Activated CD4-positive, alpha-beta memory T cell treated with anti-CD3 and anti-CD28 coated beads, Interleukin-2, amount 10 ng/mL, durations not matched to agents 7 days and 5 days (primary cell): ENCODE results near the gene F12. TPM values are rescaled to one million over a fixed set of nuclear protein-coding genes. Genes with fewer than 3 reads are reported as not detected.

Experiments used
- CTCF ChIA-PET: fragments of 350-600 bp; sonication (Branson Sonifier 250); formaldehyde crosslinking; loops from one replicate; lab custom pipeline; 2021; ENCODE audit warnings: antibody characterized with exemption, inconsistent platforms; lab: Charles Lee
- POLR2A ChIA-PET: fragments of 350-600 bp; sonication (Branson Sonifier 250); formaldehyde crosslinking; loops from one replicate; lab custom pipeline; 2021; ENCODE audit warnings: antibody characterized with exemption; lab: Charles Lee
- DNase-seq: peaks from one replicate; pipeline ENCODE4 v3.0.0-alpha.2; 2020
- H3K27ac Mint-ChIP-seq: one replicate; pipeline ENCODE4 v1.8.0; 2021; ENCODE audit warnings: mild to moderate bottlenecking, mixed read lengths
- H3K27me3 Mint-ChIP-seq: one replicate; pipeline ENCODE4 v1.8.0; 2021; ENCODE audit warnings: mixed read lengths
- H3K36me3 Mint-ChIP-seq: one replicate; pipeline ENCODE4 v1.8.0; 2021; ENCODE audit warnings: low read depth, mixed read lengths
- H3K4me1 Mint-ChIP-seq: one replicate; pipeline ENCODE4 v1.8.0; 2021; ENCODE audit warnings: mixed read lengths
- H3K4me3 Mint-ChIP-seq: one replicate; pipeline ENCODE4 v1.8.0; 2021; ENCODE audit warnings: mild to moderate bottlenecking, mixed read lengths
- H3K9me3 Mint-ChIP-seq: one replicate; pipeline ENCODE4 v1.8.0; 2021; ENCODE audit warnings: mixed read lengths
- total RNA-seq, 2 experiments: library from RNA; stranded (reverse); gene quantifications; one replicate each; pipeline ENCODE4 v1.2.3, GENCODE V29; 2021

F12 gene
- total RNA-seq, 2 experiments from 2014 or later: 1.5 to 1.6 TPM

- ChIA-PET CTCF (interaction anchor here (0.6 to 17.6 kb wide), 13 partner anchors 9 to 144 kb away, joined by 3 to 467 read pairs (median 5); partner anchors contain the start of genes F12, GRK6, LMAN2 and PFN3), POLR2A (interaction anchor here (1.2 to 20.7 kb wide), 6 partner anchors 10 to 82 kb away, joined by 3 to 654 read pairs (median 82); partner anchors contain the start of genes F12, GRK6 and PRR7)
- Mint-ChIP-seq H3K4me1 (peaks cover 36% of the 10 kb centered on the region), H3K27ac (no peak overlapping the region), H3K9me3 (no peaks in the 10 kb centered on the region), H3K36me3 (no peaks in the 10 kb centered on the region), H3K27me3 (peaks cover 24% of the 10 kb centered on the region), H3K4me3 (peak overlapping the region; percentile 2)
- no peak for DNase-seq
Measured at GRCh38 chr5:177452688-177453638, 43.6 kb upstream of the F12 start.

DNA sequence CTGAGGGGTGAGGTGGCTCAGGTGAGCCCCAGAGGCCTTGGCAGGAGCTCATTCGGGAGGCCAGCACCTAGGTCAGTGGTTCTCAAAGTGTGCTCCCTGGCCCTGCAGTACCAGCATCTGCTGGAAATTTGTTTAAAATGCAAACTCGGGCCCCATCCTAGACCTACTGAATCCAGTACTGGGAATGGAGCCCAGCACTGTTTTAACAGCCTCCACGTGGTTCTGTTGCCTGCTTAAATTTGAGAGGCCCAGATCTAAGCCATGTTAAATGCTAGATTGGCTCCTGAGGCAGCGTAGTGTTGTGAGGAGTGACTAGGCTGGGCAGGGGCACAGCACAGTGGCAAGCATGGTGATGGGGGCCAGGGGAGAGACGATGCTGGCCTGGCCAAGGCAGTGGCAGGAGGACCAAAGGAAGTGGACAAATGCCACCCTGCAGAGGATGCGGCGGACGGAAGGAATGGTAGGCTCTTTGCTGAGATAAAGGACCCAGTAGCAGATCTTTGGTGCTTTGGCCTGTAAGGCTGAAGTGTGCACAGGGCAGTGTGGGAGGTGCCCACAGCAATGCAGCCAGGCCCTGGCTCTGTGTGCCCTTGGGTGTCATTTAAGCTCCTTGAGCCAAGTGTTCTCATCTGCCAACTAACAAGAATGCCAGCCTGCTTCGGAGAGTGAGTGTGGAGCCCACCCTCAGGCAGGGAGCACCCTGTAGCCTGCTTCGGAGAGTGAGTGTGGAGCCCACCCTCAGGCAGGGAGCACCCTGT is 41.5 kb upstream of the F12 start:
- no peak overlapping the region for H3K27ac Mint-ChIP-seq
- no peaks in the 10 kb centered on the region for H3K36me3 Mint-ChIP-seq
- DNase-seq: no peak
- H3K27me3 Mint-ChIP-seq: peaks cover 27% of the 10 kb centered on the region
- H3K4me3 Mint-ChIP-seq: no peak overlapping the region
- H3K9me3 Mint-ChIP-seq: no peaks in the 10 kb centered on the region
- ChIA-PET POLR2A (interaction anchor here (1.2 to 20.7 kb wide), 8 partner anchors 8 to 135 kb away, joined by 3 to 654 read pairs (median 82); partner anchors contain the start of genes F12, GRK6, PFN3 and PRR7), CTCF (interaction anchor here (0.6 to 17.6 kb wide), 6 partner anchors 19 to 154 kb away, joined by 3 to 467 read pairs (median 4); partner anchors contain the start of genes F12 and PFN3)
- peaks cover 35% of the 10 kb centered on the region for H3K4me1 Mint-ChIP-seq

DNA sequence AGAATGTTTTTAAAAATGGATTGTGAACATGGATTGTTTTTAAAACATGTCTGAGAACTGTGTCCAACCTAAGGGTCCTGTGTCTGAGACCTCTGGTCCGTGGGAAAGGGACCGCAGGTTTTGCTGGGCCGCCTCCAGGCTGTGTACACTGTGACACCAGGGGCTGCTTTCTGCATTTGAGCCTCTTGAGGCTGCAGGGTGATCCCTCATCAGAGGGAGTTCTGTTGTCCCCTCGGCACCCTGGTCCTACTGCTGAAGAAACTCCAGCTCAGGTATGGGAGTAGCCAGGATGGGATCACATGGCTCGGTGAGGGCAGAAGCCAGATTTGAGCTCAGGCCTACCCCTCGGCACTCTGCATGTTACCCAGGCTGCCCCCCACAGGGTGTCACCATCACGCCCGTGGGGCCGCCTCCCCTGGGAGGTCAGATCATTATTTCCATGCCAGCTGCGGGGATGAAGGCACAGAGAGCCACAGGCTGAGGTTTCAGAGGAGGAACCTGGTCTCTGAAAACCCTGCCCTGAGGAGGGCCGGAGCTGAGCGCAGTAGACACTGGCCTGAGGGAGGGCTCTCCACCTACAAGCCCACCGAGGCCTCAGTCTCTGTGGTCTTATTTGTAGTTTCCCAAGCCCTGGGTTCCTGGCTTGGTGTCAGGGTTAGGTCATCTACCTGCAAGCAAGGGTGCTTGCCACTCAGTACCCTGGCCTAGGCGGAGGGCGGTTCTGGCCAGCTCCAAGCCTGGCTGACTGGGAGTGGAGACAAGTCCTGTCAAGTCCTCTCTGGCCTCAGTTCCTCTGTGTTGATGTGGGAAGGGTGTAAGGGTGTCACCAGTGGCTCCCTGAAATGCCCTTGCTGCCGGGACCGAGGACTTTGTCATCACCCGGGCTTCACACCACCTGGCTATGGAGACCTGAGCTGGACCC is 40.0 kb upstream of the F12 start:
- ChIA-PET CTCF (interaction anchor here (0.6 to 17.6 kb wide), 7 partner anchors 8 to 60 kb away, joined by 3 to 467 read pairs (median 5); partner anchors contain the start of genes F12 and PFN3), POLR2A (interaction anchor here (0.6 to 20.7 kb wide), 9 partner anchors 7 to 134 kb away, joined by 3 to 654 read pairs (median 4); partner anchors contain the start of genes F12, GRK6 and PFN3)
- Mint-ChIP-seq H3K27ac (no peak overlapping the region), H3K36me3 (no peaks in the 10 kb centered on the region), H3K9me3 (no peaks in the 10 kb centered on the region), H3K4me3 (no peak overlapping the region), H3K27me3 (peaks cover 27% of the 10 kb centered on the region), H3K4me1 (peaks cover 50% of the 10 kb centered on the region)
- no peak for DNase-seq

DNA sequence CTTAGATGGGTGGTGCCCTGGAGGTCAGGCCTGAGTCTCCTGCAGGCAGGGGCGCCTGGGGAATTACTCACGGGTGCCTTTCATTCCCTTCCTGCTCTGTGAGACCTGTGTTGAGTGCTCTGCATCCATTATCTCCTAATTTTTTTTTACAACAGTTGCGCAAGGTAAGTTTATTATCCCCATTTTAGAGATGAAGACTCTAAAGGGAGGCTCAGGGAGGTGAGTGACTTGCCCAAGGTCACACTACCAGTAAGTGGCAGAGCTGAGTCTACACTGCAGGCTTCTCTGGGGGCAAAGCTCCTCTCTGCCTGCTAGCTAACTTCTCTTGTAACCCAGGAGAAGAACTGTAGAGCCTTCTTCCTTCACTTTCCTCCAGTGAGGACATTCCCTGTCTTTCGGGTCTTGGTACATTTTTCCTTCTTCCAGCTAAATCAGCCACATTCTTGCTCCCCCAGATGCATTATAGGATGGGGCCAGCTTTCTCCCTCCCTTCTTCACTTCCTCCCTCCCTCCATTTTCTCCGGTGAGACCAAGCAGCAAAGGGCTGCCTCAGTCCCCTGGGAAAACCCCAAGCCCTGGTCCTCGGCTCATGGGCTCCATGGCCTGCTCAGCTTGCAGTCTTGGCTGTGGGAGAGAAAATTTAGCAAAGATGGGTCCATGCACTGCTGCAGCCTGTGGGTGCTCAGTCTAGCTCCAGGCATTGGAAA is 39.0 kb upstream of the F12 start:
- no peaks in the 10 kb centered on the region for H3K9me3 Mint-ChIP-seq
- ChIA-PET POLR2A (interaction anchor here (1.0 to 20.7 kb wide), 11 partner anchors 7 to 136 kb away, joined by 3 to 654 read pairs (median 8); partner anchors contain the start of genes F12, GRK6, MXD3 and PFN3), CTCF (interaction anchor here (0.8 to 17.6 kb wide), 7 partner anchors 9 to 59 kb away, joined by 3 to 467 read pairs (median 5); partner anchors contain the start of genes F12, GRK6 and PFN3)
- H3K4me3 Mint-ChIP-seq: peak overlapping the region; percentile 46
- no peaks in the 10 kb centered on the region for H3K36me3 Mint-ChIP-seq
- H3K27ac Mint-ChIP-seq: peak overlapping the region; percentile 13
- H3K27me3 Mint-ChIP-seq: peaks cover 22% of the 10 kb centered on the region
- DNase-seq: no peak
- peaks cover 50% of the 10 kb centered on the region for H3K4me1 Mint-ChIP-seq

GRCh38 chr5:177447611-177448243 is 38.4 kb upstream of the F12 start:
- Mint-ChIP-seq H3K27me3 (peaks cover 16% of the 10 kb centered on the region), H3K9me3 (no peaks in the 10 kb centered on the region), H3K4me3 (peak overlapping the region; percentile 61), H3K27ac (no peak overlapping the region), H3K36me3 (peaks cover 4% of the 10 kb centered on the region), H3K4me1 (peaks cover 49% of the 10 kb centered on the region)
- POLR2A ChIA-PET: interaction anchor here (1.0 to 20.7 kb wide), 12 partner anchors 7 to 135 kb away, joined by 3 to 654 read pairs (median 8); partner anchors contain the start of genes F12, GRK6, LMAN2 and MXD3
- DNase-seq: no peak
- CTCF ChIA-PET: interaction anchor here (0.8 to 17.6 kb wide), 10 partner anchors 10 to 68 kb away, joined by 3 to 467 read pairs (median 6); partner anchors contain the start of genes F12, GRK6 and PFN3

DNA sequence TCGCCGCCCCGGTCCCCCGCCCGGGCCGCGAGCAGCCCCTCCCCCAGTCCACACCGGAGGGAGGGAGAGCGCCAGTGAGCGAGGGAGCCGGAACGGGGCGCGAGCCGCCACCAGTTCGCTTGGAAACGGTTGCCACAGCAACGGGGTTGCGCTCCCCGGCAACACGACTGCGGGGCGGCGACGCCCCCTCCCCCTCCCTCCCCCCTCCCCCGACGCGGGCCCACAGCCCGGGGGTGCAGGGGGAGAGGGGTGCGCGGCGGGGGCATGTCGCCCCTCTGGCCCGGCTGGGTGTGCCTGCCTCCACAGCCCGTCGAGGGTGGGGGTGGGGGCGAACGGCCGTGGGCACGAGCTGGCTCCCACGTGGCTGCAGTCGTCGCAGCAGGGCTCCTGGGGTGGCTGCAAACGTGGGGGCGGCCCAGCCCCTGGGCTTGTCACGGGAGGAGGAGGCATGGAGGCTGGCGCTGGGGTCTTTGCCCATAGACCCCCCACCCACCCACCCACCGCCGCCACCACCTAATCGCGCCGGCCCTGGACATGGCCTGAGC is 37.8 kb upstream of the F12 start:
- ChIA-PET POLR2A (interaction anchor here (1.0 to 20.7 kb wide), 11 partner anchors 8 to 135 kb away, joined by 3 to 654 read pairs (median 8); partner anchors contain the start of genes F12, GRK6, LMAN2 and MXD3), CTCF (interaction anchor here (0.6 to 17.6 kb wide), 6 partner anchors 10 to 68 kb away, joined by 3 to 467 read pairs (median 10); partner anchors contain the start of genes F12, GRK6 and PFN3)
- Mint-ChIP-seq H3K27ac (no peak overlapping the region), H3K36me3 (peaks cover 10% of the 10 kb centered on the region), H3K27me3 (peaks cover 13% of the 10 kb centered on the region), H3K4me3 (peak overlapping the region; percentile 61), H3K9me3 (no peaks in the 10 kb centered on the region), H3K4me1 (peaks cover 51% of the 10 kb centered on the region)
- peak; percentile 73 for DNase-seq

DNA sequence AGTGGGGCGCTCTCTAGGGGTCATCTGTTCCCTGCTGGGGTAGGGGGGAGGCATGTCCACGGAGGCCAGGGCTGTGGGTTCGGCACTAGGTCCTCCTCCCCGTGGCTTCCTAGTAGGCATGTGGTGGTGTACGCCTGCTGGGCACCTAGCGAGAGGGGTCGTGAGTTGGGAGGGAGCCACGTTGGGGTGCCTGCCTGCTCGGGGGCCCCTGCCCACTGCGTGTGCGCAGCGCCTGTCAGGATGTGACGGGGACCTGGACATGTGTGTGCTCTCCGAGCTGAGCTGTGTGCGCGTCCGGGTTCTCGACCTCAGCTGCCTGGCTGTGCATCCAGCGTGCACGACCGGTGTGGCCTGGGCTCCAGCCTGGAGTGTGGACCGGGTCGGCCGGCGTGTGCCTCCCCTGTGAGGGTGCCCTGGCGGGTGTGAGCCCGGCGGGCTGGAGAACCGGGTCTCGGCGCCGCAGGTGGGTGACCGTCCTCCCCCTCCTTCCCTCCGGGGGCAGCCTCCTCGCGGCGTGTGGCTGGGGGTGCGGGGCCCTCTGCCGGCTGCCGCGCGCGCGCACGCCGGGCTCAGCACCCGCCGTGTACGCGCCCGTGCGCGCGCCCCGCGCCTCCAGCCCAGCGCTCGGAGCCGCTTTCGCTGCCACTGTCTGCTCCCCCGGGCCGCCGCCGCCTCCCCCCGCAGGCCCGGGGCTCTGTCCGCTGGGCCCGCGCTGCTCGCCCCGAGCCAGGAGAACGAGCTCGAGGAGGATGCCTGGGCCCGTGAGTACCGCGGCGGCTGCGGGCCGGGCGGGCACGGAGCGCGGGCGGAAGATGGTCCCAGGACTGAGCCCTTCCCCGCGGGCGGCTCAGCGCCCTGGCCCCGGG is 37.1 kb upstream of the F12 start, which contains the start of gene PRR7:
PRR7 (plus strand) TSS at position 615 of the 866 bp plus-strand sequence. CDS start 8,254 bp downstream, outside the sequence.
- CTCF ChIA-PET: interaction anchor here (0.6 to 17.6 kb wide), 13 partner anchors 9 to 137 kb away, joined by 3 to 467 read pairs (median 8); partner anchors contain the start of genes F12, GRK6 and PFN3
- peaks cover 10% of the 10 kb centered on the region for H3K27me3 Mint-ChIP-seq
- peak; percentile 74 for DNase-seq
- POLR2A ChIA-PET: interaction anchor here (0.7 to 20.7 kb wide), 12 partner anchors 8 to 172 kb away, joined by 3 to 654 read pairs (median 14); partner anchors contain the start of genes F12, GRK6, LMAN2 and MXD3
- peaks cover 17% of the 10 kb centered on the region for H3K36me3 Mint-ChIP-seq
- H3K4me1 Mint-ChIP-seq: peaks cover 51% of the 10 kb centered on the region
- peak within 1 kb of the TSS; percentile 70 for H3K4me3 Mint-ChIP-seq
- peak within 1 kb of the TSS; percentile 80 for H3K27ac Mint-ChIP-seq
- H3K9me3 Mint-ChIP-seq: no peaks in the 10 kb centered on the region

DNA sequence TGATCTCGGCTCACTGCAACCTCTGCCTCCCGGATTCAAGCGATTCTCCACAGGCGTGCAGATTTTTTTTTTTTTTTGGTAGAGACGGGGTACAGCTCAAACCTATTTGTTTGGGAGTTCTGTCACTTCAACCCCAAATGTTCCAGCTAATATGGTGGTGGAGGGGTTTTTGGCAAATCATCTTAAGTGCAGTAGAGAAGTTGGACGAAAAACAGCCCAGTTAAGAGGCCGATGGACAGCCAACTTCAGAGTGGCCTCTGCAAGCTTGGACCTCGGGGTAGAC is 36.5 kb upstream of the F12 start:
- Mint-ChIP-seq H3K36me3 (peaks cover 20% of the 10 kb centered on the region), H3K9me3 (no peaks in the 10 kb centered on the region), H3K27ac (peak overlapping the region; percentile 80), H3K4me1 (peaks cover 51% of the 10 kb centered on the region), H3K4me3 (peak overlapping the region; percentile 70), H3K27me3 (peaks cover 10% of the 10 kb centered on the region)
- DNase-seq: no peak
- CTCF ChIA-PET: interaction anchor here (1.1 to 17.6 kb wide), 11 partner anchors 9 to 136 kb away, joined by 3 to 467 read pairs (median 11); partner anchors contain the start of genes F12, GRK6 and PFN3
- POLR2A ChIA-PET: interaction anchor here (0.7 to 20.7 kb wide), 12 partner anchors 9 to 172 kb away, joined by 3 to 654 read pairs (median 8); partner anchors contain the start of genes F12, GRK6, LMAN2 and MXD3
